ENCODE results near the gene PABPN1. TPM values are rescaled to one million over a fixed set of nuclear protein-coding genes. Genes with fewer than 3 reads are reported as not detected.

The PABPN1 gene
- total RNA-seq, 3 donors from 2014 or later, result 157 to 185 (median 157) TPM

- Histone ChIP-seq H3K9me3 (no peaks in the 10 kb centered on the region), H3K36me3 (ENCODE audit: low read depth) (no peaks in the 10 kb centered on the region), H3K4me3 (peak within 1 kb of the TSS; percentile 47), H3K4me1 (ENCODE audit: low read depth) (peaks cover 38% of the 10 kb centered on the region)
- intact Hi-C loops (cut with DNase I, micrococcal nuclease), result no loop called here
- no peak for TF ChIP-seq CTCF (IDR thresholded peaks at IDR 0.05)
- peak; percentile 94 to 96 (median 94) for DNase-seq
- peak; percentile 78 for ATAC-seq
These were observed 14.7 kb upstream of the PABPN1 start, which contains the start of gene BCL2L2 for GRCh38 chr14:23306412-23307145. BCL2L2 (plus strand) TSS chr14:23306833; CDS start chr14:23307768, 935 bp downstream.

- no peaks in the 10 kb centered on the region for H3K36me3 ChIP-seq (ENCODE audit: low read depth)
- H3K4me3 ChIP-seq, result peak overlapping the region; percentile 47
- no peak for TF ChIP-seq CTCF (IDR thresholded peaks at IDR 0.05)
- ATAC-seq, result peak; percentile 0
- no peak for DNase-seq
- intact Hi-C loops (cut with DNase I, micrococcal nuclease), result no loop called here
- peaks cover 38% of the 10 kb centered on the region for H3K4me1 ChIP-seq (ENCODE audit: low read depth)
- H3K9me3 ChIP-seq, result no peaks in the 10 kb centered on the region
These were observed 14.1 kb upstream of the PABPN1 start for GRCh38 chr14:23307146-23307530.

- intact Hi-C loops (cut with DNase I, micrococcal nuclease), result no loop called here
- ATAC-seq, result no peak
- DNase-seq, result no peak
- TF ChIP-seq CTCF (IDR thresholded peaks at IDR 0.05), result no peak
- Histone ChIP-seq H3K4me1 (ENCODE audit: low read depth) (peaks cover 35% of the 10 kb centered on the region), H3K4me3 (no peak overlapping the region), H3K9me3 (no peaks in the 10 kb centered on the region), H3K36me3 (ENCODE audit: low read depth) (no peaks in the 10 kb centered on the region)
These were observed 13.3 kb upstream of the PABPN1 start for GRCh38 chr14:23307687-23308644.

GRCh38 chr14:23308721-23309445 lies 12.4 kb upstream of the PABPN1 start:
- no peaks in the 10 kb centered on the region for H3K36me3 ChIP-seq (ENCODE audit: low read depth)
- no peak for ATAC-seq
- TF ChIP-seq CTCF (IDR thresholded peaks at IDR 0.05), result no peak

GRCh38 chr14:23310546-23310945 lies 10.7 kb upstream of the PABPN1 start:
- H3K36me3 ChIP-seq (ENCODE audit: low read depth), result no peaks in the 10 kb centered on the region
- H3K9me3 ChIP-seq, result no peaks in the 10 kb centered on the region
- DNase-seq, result no peak
- H3K4me1 ChIP-seq (ENCODE audit: low read depth), result peaks cover 24% of the 10 kb centered on the region
- intact Hi-C loops (cut with DNase I, micrococcal nuclease), result no loop called here
- TF ChIP-seq CTCF (IDR thresholded peaks at IDR 0.05), result no peak
- no peak for ATAC-seq
- H3K4me3 ChIP-seq, result no peak overlapping the region

More at GRCh38 chr14:23308721-23309445, 12.4 kb upstream of the PABPN1 start:
- Histone ChIP-seq H3K4me1 (ENCODE audit: low read depth) (peaks cover 32% of the 10 kb centered on the region), H3K9me3 (no peaks in the 10 kb centered on the region), H3K4me3 (no peak overlapping the region)
- DNase-seq, result no peak
- intact Hi-C loops (cut with DNase I, micrococcal nuclease), result no loop called here

All from mucosa of descending colon (tissue), 3 donors.